Esophagus squamous epithelium (tissue), 4 donors: ENCODE data around the gene MAP2K3.

Source experiments
- CTCF ChIP-seq, 6 experiments: fragments of 450-650 bp in 4 of 6; fragments of 200-600 bp in 2 of 6; sonication (generic) in 2 of 6; IDR thresholded peaks; one replicate each; pipeline ENCODE4 v1.5.1; 2016 to 2019; ENCODE audit warnings: antibody characterized with exemption in 6 of 6, mild to moderate bottlenecking in 4 of 6, moderate library complexity in 4 of 6
- POLR2A ChIP-seq, 4 donors: fragments of 450-650 bp; IDR thresholded peaks; one replicate each; pipeline ENCODE4 v1.6.1; 2017; ENCODE audit warnings: antibody characterized with exemption in 4 of 4, mild to moderate bottlenecking in 4 of 4, moderate library complexity in 3 of 4

- TF ChIP-seq CTCF (IDR thresholded peaks at IDR 0.05) (no peak), POLR2A (IDR thresholded peaks at IDR 0.05) (no peak)
Observed at GRCh38 chr17:21247552-21248258, 36.8 kb upstream of the MAP2K3 start.
